Kidney epithelial cell (primary cell): ENCODE measurements around the gene OPTC. TPM values are rescaled to one million over a fixed set of nuclear protein-coding genes. Genes with fewer than 3 reads are reported as not detected.

Experiments used
- DNase-seq: peaks from one replicate; pipeline ENCODE4 v3.0.0-alpha.2; 2010; ENCODE audit warnings: low read depth
- H3K27me3 ChIP-seq: 2 replicates; pipeline ENCODE4 v1.6.0; 2011; ENCODE audit warnings: low read length; ENCODE audit not compliant: control insufficient read depth, insufficient read depth
- H3K36me3 ChIP-seq: 2 replicates; pipeline ENCODE4 v1.5.1; 2011; ENCODE audit warnings: low read length; ENCODE audit not compliant: control insufficient read depth, insufficient read depth
- H3K4me3 ChIP-seq: 2 replicates; pipeline ENCODE4 v1.5.1; 2011; ENCODE audit warnings: low read depth, mild to moderate bottlenecking, control low read depth, low read length
- CTCF ChIP-seq: IDR thresholded peaks from 2 replicates; pipeline ENCODE4 v1.5.1; 2011; ENCODE audit warnings: mild to moderate bottlenecking, moderate library complexity, low read length, control low read depth, inconsistent platforms; ENCODE audit not compliant: insufficient read depth, poor library complexity, severe bottlenecking
- total RNA-seq: library from RNA; depleted of rRNA; stranded (reverse); fragments of >200 nt; gene quantifications from 2 replicates; pipeline ENCODE4 v1.2.3, GENCODE V29; 2015

OPTC gene
- total RNA-seq, 1 donor from 2014 or later: not detected

GRCh38 chr1:203499643-203500278, 5.8 kb downstream of the OPTC start:
- no peak for TF ChIP-seq CTCF
- H3K36me3 ChIP-seq: no peaks in the 10 kb centered on the region
- no peak overlapping the region for H3K4me3 ChIP-seq
- H3K27me3 ChIP-seq: peaks cover 7% of the 10 kb centered on the region
- DNase-seq: no peak

GRCh38 chr1:203500279-203500678, 6.3 kb downstream of the OPTC start:
- no peak for TF ChIP-seq CTCF
- no peaks in the 10 kb centered on the region for H3K36me3 ChIP-seq
- H3K4me3 ChIP-seq: no peak overlapping the region
- DNase-seq: no peak
- H3K27me3 ChIP-seq: peaks cover 7% of the 10 kb centered on the region

GRCh38 chr1:203503836-203504235, 9.9 kb downstream of the OPTC start:
- TF ChIP-seq CTCF: no peak

GRCh38 chr1:203504400-203505250, 10.7 kb downstream of the OPTC start:
- Histone ChIP-seq H3K4me3 (no peak overlapping the region), H3K27me3 (peaks cover 2% of the 10 kb centered on the region)
- no peak for DNase-seq

More at GRCh38 chr1:203503836-203504235, 9.9 kb downstream of the OPTC start:
- no peak for DNase-seq
- no peak overlapping the region for H3K4me3 ChIP-seq
- peaks cover 2% of the 10 kb centered on the region for H3K27me3 ChIP-seq
- H3K36me3 ChIP-seq: no peaks in the 10 kb centered on the region

GRCh38 chr1:203505526-203506204, 11.7 kb downstream of the OPTC start:
- H3K4me3 ChIP-seq: no peak overlapping the region
- H3K27me3 ChIP-seq: peaks cover 2% of the 10 kb centered on the region
- TF ChIP-seq CTCF: no peak
- no peak for DNase-seq
- no peaks in the 10 kb centered on the region for H3K36me3 ChIP-seq

More at GRCh38 chr1:203504400-203505250, 10.7 kb downstream of the OPTC start:
- peak; percentile 70 for TF ChIP-seq CTCF
- H3K36me3 ChIP-seq: no peaks in the 10 kb centered on the region
